Measurements from ENCODE around the gene ANKRD12.
"Not testable (repeated sequence)": the region's sequence is repeated elsewhere in the genome, so short reads cannot be mapped to it uniquely, and the experiment has no call there.

DNA sequence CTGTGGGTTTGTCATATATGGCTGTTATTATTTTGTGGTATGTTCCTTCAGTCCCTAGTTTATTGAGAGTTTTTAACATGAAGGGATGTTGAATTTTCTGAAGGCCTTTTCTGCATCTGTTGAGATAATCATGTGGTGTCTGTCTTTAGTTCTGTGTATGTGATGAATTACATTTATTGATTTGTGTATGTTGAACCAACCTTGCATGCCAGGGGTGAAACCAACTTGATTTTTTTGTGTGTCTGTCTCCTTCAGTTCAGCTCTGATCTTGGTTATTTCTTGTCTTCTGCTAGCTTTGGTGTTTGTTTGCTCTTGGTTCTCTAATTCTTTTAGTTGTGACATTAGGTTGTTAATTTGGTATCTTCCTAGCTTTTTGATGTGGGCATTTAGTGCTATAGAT, 27.6 kb downstream of the ANKRD12 start:
- TF ChIP-seq, protein P1, sequence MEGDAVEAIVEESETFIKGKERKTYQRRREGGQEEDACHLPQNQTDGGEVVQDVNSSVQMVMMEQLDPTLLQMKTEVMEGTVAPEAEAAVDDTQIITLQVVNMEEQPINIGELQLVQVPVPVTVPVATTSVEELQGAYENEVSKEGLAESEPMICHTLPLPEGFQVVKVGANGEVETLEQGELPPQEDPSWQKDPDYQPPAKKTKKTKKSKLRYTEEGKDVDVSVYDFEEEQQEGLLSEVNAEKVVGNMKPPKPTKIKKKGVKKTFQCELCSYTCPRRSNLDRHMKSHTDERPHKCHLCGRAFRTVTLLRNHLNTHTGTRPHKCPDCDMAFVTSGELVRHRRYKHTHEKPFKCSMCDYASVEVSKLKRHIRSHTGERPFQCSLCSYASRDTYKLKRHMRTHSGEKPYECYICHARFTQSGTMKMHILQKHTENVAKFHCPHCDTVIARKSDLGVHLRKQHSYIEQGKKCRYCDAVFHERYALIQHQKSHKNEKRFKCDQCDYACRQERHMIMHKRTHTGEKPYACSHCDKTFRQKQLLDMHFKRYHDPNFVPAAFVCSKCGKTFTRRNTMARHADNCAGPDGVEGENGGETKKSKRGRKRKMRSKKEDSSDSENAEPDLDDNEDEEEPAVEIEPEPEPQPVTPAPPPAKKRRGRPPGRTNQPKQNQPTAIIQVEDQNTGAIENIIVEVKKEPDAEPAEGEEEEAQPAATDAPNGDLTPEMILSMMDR (IDR thresholded peaks at IDR 0.05), result not testable (repeated sequence)
- not testable (repeated sequence) for TF ChIP-seq POLR2A (IDR thresholded peaks at IDR 0.05)

Data from sigmoid colon (tissue), 3 donors.